AG10803 (cell line): ENCODE measurements around the gene TIPRL.

Experiments
- DNase-seq: peaks from one replicate; pipeline ENCODE4 v3.0.0; 2010; ENCODE audit warnings: low read depth
- H3K4me3 ChIP-seq: 2 replicates; pipeline ENCODE4 v1.5.1; 2011; ENCODE audit warnings: mild to moderate bottlenecking, low read length, control low read depth
- TF ChIP-seq, protein P1 (sequence below): conservative IDR thresholded peaks from 2 replicates; pipeline ENCODE4 v1.5.1; 2011; ENCODE audit warnings: mild to moderate bottlenecking, low read length, control low read depth, inconsistent platforms

Gene TIPRL

DNA sequence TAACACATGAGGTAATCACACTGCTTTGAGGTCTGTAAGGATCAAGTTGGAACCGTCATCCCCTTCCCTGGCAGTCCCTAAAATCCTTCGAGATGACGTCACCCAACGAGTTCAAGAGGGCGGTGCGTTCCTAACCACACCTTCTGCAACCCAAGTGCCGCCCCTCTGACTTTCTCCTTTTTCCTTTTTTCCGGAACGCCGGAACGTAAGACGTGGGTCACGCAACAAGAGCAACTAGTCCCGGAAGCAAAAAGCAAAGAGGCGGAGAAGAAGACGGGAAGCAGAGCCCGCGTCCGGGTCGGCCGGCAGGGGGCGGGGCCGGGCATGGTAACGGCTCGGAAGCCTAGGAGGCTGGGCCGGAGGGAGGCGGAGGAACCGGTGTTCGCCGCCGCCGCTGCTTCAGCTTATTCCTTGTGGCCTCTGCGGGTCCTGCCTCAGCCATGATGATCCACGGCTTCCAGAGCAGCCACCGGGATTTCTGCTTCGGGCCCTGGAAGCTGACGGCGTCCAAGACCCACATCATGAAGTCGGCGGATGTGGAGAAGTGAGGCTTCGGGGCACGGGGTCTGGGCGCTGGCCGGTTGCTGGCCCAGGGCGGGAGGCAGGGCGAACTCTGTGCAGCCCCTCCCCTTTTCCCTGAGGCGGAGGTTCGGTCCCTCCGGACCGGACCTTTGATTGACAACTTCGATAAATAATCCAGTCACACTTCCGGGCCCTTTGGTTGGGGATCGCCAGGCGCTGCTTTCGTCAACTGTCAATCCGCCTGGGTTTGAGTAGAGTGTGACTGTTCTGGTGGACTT lies at the start of gene TIPRL:
TSS of gene TIPRL (plus strand) at position 325 of the 800 bp plus-strand sequence. CDS start at position 441, 116 bp downstream.
- DNase-seq: peak; percentile 99
- peak within 1 kb of the TSS; percentile 99 for H3K4me3 ChIP-seq
- TF ChIP-seq, protein P1, sequence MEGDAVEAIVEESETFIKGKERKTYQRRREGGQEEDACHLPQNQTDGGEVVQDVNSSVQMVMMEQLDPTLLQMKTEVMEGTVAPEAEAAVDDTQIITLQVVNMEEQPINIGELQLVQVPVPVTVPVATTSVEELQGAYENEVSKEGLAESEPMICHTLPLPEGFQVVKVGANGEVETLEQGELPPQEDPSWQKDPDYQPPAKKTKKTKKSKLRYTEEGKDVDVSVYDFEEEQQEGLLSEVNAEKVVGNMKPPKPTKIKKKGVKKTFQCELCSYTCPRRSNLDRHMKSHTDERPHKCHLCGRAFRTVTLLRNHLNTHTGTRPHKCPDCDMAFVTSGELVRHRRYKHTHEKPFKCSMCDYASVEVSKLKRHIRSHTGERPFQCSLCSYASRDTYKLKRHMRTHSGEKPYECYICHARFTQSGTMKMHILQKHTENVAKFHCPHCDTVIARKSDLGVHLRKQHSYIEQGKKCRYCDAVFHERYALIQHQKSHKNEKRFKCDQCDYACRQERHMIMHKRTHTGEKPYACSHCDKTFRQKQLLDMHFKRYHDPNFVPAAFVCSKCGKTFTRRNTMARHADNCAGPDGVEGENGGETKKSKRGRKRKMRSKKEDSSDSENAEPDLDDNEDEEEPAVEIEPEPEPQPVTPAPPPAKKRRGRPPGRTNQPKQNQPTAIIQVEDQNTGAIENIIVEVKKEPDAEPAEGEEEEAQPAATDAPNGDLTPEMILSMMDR: peak; percentile 56

DNA sequence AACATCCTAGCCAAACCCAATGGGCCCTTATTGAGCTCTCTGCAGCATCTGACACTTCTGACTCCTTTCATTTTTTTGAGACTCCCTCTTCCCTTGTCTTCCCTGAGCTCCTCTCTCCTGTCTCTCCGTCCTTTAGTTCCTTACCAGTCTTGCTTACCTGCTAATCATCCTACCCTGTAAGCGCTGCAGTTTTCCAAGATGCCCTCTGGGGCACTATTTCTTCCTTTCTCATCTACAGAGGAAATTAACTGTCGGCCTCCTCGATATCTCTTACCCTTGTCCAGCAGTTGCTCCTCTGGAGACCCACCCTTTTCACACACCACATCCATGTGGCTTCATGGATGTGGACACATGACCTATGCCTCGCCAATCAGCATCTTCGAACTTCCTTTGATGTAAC lies 48.8 kb upstream of the TIPRL start:
- H3K4me3 ChIP-seq: no peak overlapping the region
- TF ChIP-seq, protein P1: no peak
- no peak for DNase-seq

DNA sequence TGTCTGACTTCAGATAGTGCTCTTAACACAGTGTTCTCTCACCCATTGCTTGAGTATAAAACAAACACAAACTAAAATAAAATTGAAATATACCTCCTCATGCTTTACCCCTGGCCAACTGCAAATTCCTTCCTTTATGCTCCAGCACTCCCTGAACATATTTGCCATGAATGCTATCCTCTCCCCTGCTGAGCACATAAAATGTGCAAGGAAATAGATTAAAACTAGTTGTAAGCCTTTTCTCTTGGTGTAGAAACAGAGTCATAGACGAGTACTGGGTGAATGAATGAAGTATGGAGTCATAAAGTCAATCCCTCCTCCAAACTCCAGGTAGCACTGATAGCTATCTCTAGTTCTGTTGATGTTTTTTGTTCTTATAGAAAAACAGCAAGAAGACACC lies 44.6 kb upstream of the TIPRL start:
- no peak for DNase-seq
- H3K4me3 ChIP-seq: no peak overlapping the region
- TF ChIP-seq, protein P1: no peak

DNA sequence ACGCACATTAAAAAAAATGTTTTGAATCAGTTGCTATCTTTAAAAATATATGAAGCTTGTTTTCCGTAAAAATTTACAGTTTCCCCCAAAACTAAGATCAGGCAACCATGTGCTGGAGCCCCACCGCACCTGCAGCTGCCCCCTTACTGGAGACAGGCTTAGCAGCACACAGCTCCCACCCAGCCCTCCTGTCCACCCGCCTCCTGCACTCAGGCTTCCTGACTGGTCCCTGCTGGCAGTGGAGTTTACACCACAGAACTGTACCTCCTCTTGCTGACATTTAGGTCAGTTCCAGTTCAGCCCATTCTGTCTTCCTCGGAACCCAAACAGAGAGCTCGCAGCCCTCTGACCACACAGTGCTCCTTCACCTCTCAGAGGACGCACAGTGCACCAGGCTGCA lies 44.1 kb upstream of the TIPRL start:
- TF ChIP-seq, protein P1: no peak
- H3K4me3 ChIP-seq: no peak overlapping the region
- no peak for DNase-seq

DNA sequence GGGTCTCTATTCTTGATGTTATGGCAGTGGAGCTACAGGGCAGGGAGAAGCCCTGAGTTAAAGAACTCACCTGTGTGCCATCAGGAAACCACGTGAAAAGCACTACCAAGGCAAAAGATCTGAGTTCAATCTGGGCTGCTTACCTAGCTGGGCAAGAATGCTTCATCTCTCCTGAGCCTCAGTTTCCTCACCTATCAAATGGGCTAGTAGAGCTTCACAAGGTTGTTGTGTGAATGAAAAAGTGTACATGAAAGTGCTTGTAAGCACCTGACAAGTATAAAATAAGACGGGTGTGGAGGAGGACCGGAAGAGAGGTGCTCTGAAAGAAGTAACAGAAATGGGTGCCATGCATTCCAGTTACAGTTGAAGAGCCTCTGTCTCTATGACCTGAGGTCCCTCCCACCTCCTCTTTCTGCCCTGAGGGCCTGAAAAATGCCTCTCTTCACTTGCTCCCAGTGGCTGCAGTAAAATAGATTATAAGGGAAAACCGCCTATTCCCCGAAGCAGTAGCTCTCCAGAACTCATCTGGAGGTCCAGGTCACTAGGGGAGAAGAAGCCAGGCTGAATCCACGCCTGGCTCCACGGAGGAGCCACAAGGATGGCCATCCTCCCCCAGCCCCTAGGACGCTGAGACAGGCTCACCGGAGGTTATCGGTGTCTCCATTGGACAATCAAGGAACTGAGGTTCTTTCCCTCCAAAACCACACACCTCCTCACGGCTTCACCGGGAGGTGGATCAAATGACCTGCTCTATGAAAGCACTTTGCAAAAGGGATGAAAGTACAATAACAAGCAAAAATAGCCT lies 43.4 kb upstream of the TIPRL start:
- peak overlapping the region; percentile 75 for H3K4me3 ChIP-seq
- DNase-seq: no peak
- TF ChIP-seq, protein P1: no peak

DNA sequence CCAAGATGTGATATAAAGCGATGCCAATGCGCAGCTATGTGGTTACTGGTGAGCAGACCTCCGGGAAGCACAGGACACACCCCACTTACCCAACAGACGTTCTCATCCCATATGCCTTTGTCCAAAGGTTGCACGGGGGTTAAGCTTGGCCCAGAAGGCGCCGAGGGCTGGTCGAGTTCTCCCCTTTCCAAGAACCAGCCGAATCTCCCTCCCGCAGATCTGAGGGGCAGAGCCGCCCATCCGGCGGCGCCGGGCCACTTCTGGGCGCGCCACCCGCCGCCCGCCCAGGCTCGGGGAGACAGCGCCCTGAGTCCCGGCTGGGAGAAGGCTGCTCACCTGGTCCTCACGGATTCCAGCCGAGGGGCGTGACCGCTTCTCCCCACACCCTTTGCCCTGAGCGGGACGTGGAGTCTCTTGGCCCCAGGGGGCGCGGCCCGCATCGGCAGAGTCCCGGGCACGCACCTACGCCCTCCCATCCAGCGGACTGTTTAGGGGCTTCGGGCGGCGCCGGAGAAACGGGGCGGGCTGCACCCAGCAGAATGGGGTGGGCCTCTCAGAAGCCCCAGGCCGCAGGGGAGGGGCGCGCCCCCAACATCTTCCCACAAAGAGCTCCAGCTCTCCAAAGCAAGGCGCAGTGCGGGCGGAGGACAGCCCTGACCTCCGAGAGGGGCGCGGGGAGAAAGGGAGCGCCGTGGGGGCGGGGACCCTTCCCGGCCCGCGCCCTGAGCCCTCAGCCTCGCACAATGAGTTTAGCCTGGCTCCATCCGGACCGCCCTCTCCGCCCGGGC lies 42.6 kb upstream of the TIPRL start:
- peak overlapping the region; percentile 75 for H3K4me3 ChIP-seq
- DNase-seq: peak; percentile 25

More for the DNA sequence above, 42.6 kb upstream of the TIPRL start:
- TF ChIP-seq, protein P1: no peak
